Esophagus muscularis mucosa (tissue), 4 donors: ENCODE measurements around the gene ARHGAP6. TPM values are rescaled to one million over a fixed set of nuclear protein-coding genes. Genes with fewer than 3 reads are reported as not detected.

Experiments used
- DNase-seq: peaks from one replicate; pipeline ENCODE4 v3.0.0-alpha.2; 2017; ENCODE audit errors: extremely low spot score
- H3K27ac ChIP-seq, 4 donors: fragments of 200-600 bp; sonication (generic); replicated peaks in 1 of 4; 1 replicate in 3 of 4; 2 replicates in 1 of 4; pipeline ENCODE4 v1.5.1; 2016 to 2019; ENCODE audit warnings: mild to moderate bottlenecking in 1 of 4
- H3K27me3 ChIP-seq, 4 donors: fragments of 200-600 bp; sonication (generic); one replicate each; pipeline versions ENCODE4 v1.5.1 to v1.6.0; 2016 to 2019
- H3K36me3 ChIP-seq, 4 donors: fragments of 200-600 bp; sonication (generic); one replicate each; pipeline ENCODE4 v1.5.1; 2016 to 2019
- H3K4me1 ChIP-seq, 4 donors: fragments of 200-600 bp; sonication (generic); one replicate each; pipeline ENCODE4 v1.5.1; 2016 to 2019
- H3K4me3 ChIP-seq, 4 donors: fragments of 200-600 bp; sonication (generic); 1 replicate in 2 of 4; 2 replicates in 2 of 4; pipeline ENCODE4 v1.5.1; 2016 to 2019; ENCODE audit warnings: mild to moderate bottlenecking in 4 of 4, moderate library complexity in 1 of 4
- H3K9me3 ChIP-seq, 4 donors: fragments of 200-600 bp; sonication (generic); 1 replicate in 3 of 4; 2 replicates in 1 of 4; pipeline ENCODE4 v1.5.1; 2016 to 2019
- CTCF ChIP-seq, 3 experiments: fragments of 200-600 bp in 2 of 3; fragments of 450-650 bp in 1 of 3; sonication (generic) in 2 of 3; IDR thresholded peaks; one replicate each; pipeline ENCODE4 v1.5.1; 2017 to 2019; ENCODE audit warnings: antibody characterized with exemption in 3 of 3, mild to moderate bottlenecking in 2 of 3, moderate library complexity in 1 of 3
- EP300 ChIP-seq: sonication (generic); formaldehyde crosslinking; IDR thresholded peaks from one replicate; pipeline ENCODE4 v1.6.1; 2017; ENCODE audit warnings: antibody characterized with exemption
- POLR2A ChIP-seq: fragments of 450-650 bp; IDR thresholded peaks from one replicate; pipeline ENCODE4 v1.6.1; 2017; ENCODE audit warnings: antibody characterized with exemption, moderate library complexity, mild to moderate bottlenecking, low read depth
- POLR2AphosphoS5 ChIP-seq, 2 donors: sonication (generic); formaldehyde crosslinking; IDR thresholded peaks; one replicate each; pipeline ENCODE4 v1.6.1; 2017; ENCODE audit warnings: antibody characterized with exemption in 2 of 2
- WGBS: methylation state at CpG from one replicate; pipeline ENCODE4 v1.1.5; 2018; 5-methylcytosine and 5-hydroxymethylcytosine counted together
- intact Hi-C: fragments of 100-400 bp; cut with DNase I; formaldehyde crosslinking; loops from one replicate; pipeline ENCODE4 v1.15.1; 2023
- total RNA-seq, 4 donors: library from RNA; depleted of rRNA; stranded (reverse); fragments of >200 nt; gene quantifications; one replicate each; pipeline versions ENCODE4 v1.1.0 to v1.2.1, GENCODE V29; 2016

The ARHGAP6 gene
- total RNA-seq, 4 donors from 2014 or later: 25.2 to 44.8 (median 30.6) TPM

GRCh38 chrX:11146411-11146810 lies 519.3 kb downstream of the ARHGAP6 start:
- Histone ChIP-seq H3K27me3 (no peaks in the 10 kb centered on the region), H3K9me3 (no peaks in the 10 kb centered on the region), H3K4me3 (no peak overlapping the region), H3K27ac (no peak overlapping the region), H3K36me3 (no peaks in the 10 kb centered on the region), H3K4me1 (peaks cover 0 to 9% (median 0%) of the 10 kb centered on the region in 4 donors)
- DNase-seq: no peak
- no peak for TF ChIP-seq EP300
- no peak for TF ChIP-seq CTCF (IDR thresholded peaks at IDR 0.05)
- intact Hi-C loops: loop anchor here (2.0 to 10.0 kb wide), 3 partner anchors 238 to 581 kb away; no protein-coding TSS in a partner anchor
- 100% methylated on average over 1 of the region's 1 CpG for WGBS

GRCh38 chrX:11143931-11144678 lies 521.6 kb downstream of the ARHGAP6 start:
- Histone ChIP-seq H3K27me3 (no peaks in the 10 kb centered on the region), H3K4me3 (no peak overlapping the region), H3K4me1 (peaks cover 0 to 9% (median 0%) of the 10 kb centered on the region in 4 donors), H3K9me3 (no peaks in the 10 kb centered on the region), H3K27ac (no peak overlapping the region), H3K36me3 (peaks cover 0 to 4% (median 0%) of the 10 kb centered on the region in 4 donors)
- intact Hi-C loops: loop anchor here (5.0 to 10.0 kb wide), 2 partner anchors 241 to 628 kb away; no protein-coding TSS in a partner anchor
- 31% methylated on average over 20 of the region's 20 CpGs for WGBS
- peak; percentile 57 to 65 (median 62) for TF ChIP-seq CTCF (IDR thresholded peaks at IDR 0.05)
- TF ChIP-seq POLR2A: no peak
- TF ChIP-seq POLR2AphosphoS5 (IDR thresholded peaks at IDR 0.05): no peak
- TF ChIP-seq EP300: no peak
- no peak for DNase-seq

GRCh38 chrX:11138498-11139390 lies 527.0 kb downstream of the ARHGAP6 start:
- H3K4me1 ChIP-seq: peaks cover 0 to 8% (median 0%) of the 10 kb centered on the region in 4 donors
- intact Hi-C loops: no loop called here
- no peak overlapping the region for H3K27ac ChIP-seq
- 80% methylated on average over 10 of the region's 56 CpGs for WGBS
- DNase-seq: no peak
- H3K9me3 ChIP-seq: no peaks in the 10 kb centered on the region
- H3K27me3 ChIP-seq: no peaks in the 10 kb centered on the region
- TF ChIP-seq EP300 (no peak), CTCF (IDR thresholded peaks at IDR 0.05) (no peak), POLR2AphosphoS5 (IDR thresholded peaks at IDR 0.05) (no peak), POLR2A (no peak)
- H3K4me3 ChIP-seq: no peak overlapping the region
- peaks cover 0 to 10% (median 0%) of the 10 kb centered on the region in 4 donors for H3K36me3 ChIP-seq

- peak; percentile 66 to 84 (median 69) for TF ChIP-seq CTCF (IDR thresholded peaks at IDR 0.05)
- TF ChIP-seq POLR2AphosphoS5 (IDR thresholded peaks at IDR 0.05): no peak
- no peak for DNase-seq
- Histone ChIP-seq H3K27ac (no peak overlapping the region), H3K27me3 (no peaks in the 10 kb centered on the region), H3K4me3 (no peak overlapping the region), H3K9me3 (no peaks in the 10 kb centered on the region), H3K4me1 (peaks cover 0 to 8% (median 0%) of the 10 kb centered on the region in 4 donors), H3K36me3 (peaks cover 0 to 10% (median 0%) of the 10 kb centered on the region in 4 donors)
- 25% methylated on average over 6 of the region's 6 CpGs for WGBS
- intact Hi-C loops: loop anchor here (2.0 kb wide), 1 partner anchor 947 kb away; no protein-coding TSS in a partner anchor
These were observed 528.1 kb downstream of the ARHGAP6 start for GRCh38 chrX:11137543-11138139.
